ENCODE data around the gene FBXO28. TPM values are rescaled to one million over a fixed set of nuclear protein-coding genes. Genes with fewer than 3 reads are reported as not detected.

The FBXO28 gene
- total and polyA plus RNA-seq, 10 of the 15 experiments (the other 5 are each of a cell fraction or from before 2014, with no cell fraction given), result 4.3 to 23.2 (median 18.4) TPM

DNA sequence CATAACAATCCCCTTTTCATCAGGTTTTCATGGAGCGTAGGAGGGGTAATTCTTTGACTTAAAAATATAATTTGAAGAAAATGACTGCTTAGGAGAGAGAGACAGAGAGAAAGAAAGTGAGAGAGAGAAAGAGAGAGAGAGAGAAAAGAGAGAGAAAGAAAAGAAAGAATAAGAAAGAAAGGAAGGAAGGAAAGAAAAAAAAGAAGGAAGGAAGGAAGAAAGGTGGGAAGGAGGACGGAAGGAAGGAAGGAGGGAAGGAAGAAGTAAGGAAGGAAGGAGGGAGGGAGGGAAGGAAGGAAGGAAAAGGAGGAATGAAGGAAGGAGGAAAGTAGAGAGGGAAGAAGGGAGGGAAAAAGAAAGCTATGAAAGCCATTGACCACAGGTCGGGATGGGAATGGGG lies 58.3 kb downstream of the FBXO28 start:
- no peaks in the 10 kb centered on the region for H3K79me2 ChIP-seq (ENCODE audit: control insufficient read depth, insufficient read depth, low read length)
- ChIA-PET SMC1A (ENCODE audit: uncharacterized antibody, unreplicated experiment) (no interaction called here), POLR2A (interaction anchor here (0.6 to 1.3 kb wide), 4 partner anchors 8 to 1270 kb away, joined by 3 to 6 read pairs (median 4); no protein-coding TSS in a partner anchor), RAD21 (ENCODE audit: unreplicated experiment) (no interaction called here), CTCF (interaction anchor here (0.8 kb wide), 1 partner anchor 155 kb away, joined by 3 read pairs; no protein-coding TSS in a partner anchor)
- peaks cover 13% of the 10 kb centered on the region for H3K4me1 ChIP-seq (ENCODE audit: control insufficient read depth, insufficient read depth, low read length)
- in situ Hi-C loops (cut with MboI), result no loop called here
- no peak overlapping the region for H3K4me3 ChIP-seq
- H3K4me2 ChIP-seq (ENCODE audit: control insufficient read depth, insufficient read depth), result no peak overlapping the region
- H3K9ac ChIP-seq (ENCODE audit: control insufficient read depth, insufficient read depth, low read length), result no peak overlapping the region
- no peak for DNase-seq (ENCODE audit: low read depth, low spot score)
- no peaks in the 10 kb centered on the region for H4K20me1 ChIP-seq (ENCODE audit: control insufficient read depth, insufficient read depth)
- no peaks in the 10 kb centered on the region for H3K27me3 ChIP-seq (replicated peaks in 1 of 2; ENCODE audit: control insufficient read depth in 2 of 2, insufficient read depth in 2 of 2, low read length in 1 of 2)
- H3K27ac ChIP-seq (ENCODE audit: control insufficient read depth, insufficient read depth), result no peak overlapping the region
- 74% methylated on average over 3 of the region's 3 CpGs for WGBS (ENCODE audit: insufficient coverage, insufficient replicate concordance, low lambda C conversion rate, missing lambda C conversion rate)
- ATAC-seq, result no peak
- no peak overlapping the region for H2AFZ ChIP-seq (ENCODE audit: control insufficient read depth, low read depth, low read length)
- FAIRE-seq, result no peak
- H3K36me3 ChIP-seq (ENCODE audit: control insufficient read depth in 2 of 2, insufficient read depth in 2 of 2, low read length in 1 of 2), result no peaks in the 10 kb centered on the region
- H3K9me3 ChIP-seq (replicated peaks; ENCODE audit: control insufficient read depth, insufficient read depth, low read length), result peaks cover 3% of the 10 kb centered on the region; the same call in 2 of the 3 replicates
- no TSS peak for BruUV-seq (replicated peaks)
- intact Hi-C loops (cut with micrococcal nuclease; ENCODE audit: unreplicated experiment), result no loop called here
- TF ChIP-seq, protein P1, sequence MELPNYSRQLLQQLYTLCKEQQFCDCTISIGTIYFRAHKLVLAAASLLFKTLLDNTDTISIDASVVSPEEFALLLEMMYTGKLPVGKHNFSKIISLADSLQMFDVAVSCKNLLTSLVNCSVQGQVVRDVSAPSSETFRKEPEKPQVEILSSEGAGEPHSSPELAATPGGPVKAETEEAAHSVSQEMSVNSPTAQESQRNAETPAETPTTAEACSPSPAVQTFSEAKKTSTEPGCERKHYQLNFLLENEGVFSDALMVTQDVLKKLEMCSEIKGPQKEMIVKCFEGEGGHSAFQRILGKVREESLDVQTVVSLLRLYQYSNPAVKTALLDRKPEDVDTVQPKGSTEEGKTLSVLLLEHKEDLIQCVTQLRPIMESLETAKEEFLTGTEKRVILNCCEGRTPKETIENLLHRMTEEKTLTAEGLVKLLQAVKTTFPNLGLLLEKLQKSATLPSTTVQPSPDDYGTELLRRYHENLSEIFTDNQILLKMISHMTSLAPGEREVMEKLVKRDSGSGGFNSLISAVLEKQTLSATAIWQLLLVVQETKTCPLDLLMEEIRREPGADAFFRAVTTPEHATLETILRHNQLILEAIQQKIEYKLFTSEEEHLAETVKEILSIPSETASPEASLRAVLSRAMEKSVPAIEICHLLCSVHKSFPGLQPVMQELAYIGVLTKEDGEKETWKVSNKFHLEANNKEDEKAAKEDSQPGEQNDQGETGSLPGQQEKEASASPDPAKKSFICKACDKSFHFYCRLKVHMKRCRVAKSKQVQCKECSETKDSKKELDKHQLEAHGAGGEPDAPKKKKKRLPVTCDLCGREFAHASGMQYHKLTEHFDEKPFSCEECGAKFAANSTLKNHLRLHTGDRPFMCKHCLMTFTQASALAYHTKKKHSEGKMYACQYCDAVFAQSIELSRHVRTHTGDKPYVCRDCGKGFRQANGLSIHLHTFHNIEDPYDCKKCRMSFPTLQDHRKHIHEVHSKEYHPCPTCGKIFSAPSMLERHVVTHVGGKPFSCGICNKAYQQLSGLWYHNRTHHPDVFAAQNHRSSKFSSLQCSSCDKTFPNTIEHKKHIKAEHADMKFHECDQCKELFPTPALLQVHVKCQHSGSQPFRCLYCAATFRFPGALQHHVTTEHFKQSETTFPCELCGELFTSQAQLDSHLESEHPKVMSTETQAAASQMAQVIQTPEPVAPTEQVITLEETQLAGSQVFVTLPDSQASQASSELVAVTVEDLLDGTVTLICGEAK (IDR thresholded peaks at IDR 0.05; ENCODE audit: borderline replicate concordance), result no peak
- TF ChIP-seq POLR2AphosphoS2 (IDR thresholded peaks at IDR 0.05; ENCODE audit: low read depth, low read length) (no peak), MEF2B (IDR thresholded peaks at IDR 0.05; ENCODE audit: partially characterized antibody, poor library complexity, severe bottlenecking) (no peak), ESRRA (IDR thresholded peaks at IDR 0.05; ENCODE audit: low read length) (no peak)
- TF ChIP-seq, protein P2, sequence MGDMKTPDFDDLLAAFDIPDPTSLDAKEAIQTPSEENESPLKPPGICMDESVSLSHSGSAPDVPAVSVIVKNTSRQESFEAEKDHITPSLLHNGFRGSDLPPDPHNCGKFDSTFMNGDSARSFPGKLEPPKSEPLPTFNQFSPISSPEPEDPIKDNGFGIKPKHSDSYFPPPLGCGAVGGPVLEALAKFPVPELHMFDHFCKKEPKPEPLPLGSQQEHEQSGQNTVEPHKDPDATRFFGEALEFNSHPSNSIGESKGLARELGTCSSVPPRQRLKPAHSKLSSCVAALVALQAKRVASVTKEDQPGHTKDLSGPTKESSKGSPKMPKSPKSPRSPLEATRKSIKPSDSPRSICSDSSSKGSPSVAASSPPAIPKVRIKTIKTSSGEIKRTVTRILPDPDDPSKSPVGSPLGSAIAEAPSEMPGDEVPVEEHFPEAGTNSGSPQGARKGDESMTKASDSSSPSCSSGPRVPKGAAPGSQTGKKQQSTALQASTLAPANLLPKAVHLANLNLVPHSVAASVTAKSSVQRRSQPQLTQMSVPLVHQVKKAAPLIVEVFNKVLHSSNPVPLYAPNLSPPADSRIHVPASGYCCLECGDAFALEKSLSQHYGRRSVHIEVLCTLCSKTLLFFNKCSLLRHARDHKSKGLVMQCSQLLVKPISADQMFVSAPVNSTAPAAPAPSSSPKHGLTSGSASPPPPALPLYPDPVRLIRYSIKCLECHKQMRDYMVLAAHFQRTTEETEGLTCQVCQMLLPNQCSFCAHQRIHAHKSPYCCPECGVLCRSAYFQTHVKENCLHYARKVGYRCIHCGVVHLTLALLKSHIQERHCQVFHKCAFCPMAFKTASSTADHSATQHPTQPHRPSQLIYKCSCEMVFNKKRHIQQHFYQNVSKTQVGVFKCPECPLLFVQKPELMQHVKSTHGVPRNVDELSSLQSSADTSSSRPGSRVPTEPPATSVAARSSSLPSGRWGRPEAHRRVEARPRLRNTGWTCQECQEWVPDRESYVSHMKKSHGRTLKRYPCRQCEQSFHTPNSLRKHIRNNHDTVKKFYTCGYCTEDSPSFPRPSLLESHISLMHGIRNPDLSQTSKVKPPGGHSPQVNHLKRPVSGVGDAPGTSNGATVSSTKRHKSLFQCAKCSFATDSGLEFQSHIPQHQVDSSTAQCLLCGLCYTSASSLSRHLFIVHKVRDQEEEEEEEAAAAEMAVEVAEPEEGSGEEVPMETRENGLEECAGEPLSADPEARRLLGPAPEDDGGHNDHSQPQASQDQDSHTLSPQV (IDR thresholded peaks at IDR 0.05), result no peak
- TF ChIP-seq, protein P3, sequence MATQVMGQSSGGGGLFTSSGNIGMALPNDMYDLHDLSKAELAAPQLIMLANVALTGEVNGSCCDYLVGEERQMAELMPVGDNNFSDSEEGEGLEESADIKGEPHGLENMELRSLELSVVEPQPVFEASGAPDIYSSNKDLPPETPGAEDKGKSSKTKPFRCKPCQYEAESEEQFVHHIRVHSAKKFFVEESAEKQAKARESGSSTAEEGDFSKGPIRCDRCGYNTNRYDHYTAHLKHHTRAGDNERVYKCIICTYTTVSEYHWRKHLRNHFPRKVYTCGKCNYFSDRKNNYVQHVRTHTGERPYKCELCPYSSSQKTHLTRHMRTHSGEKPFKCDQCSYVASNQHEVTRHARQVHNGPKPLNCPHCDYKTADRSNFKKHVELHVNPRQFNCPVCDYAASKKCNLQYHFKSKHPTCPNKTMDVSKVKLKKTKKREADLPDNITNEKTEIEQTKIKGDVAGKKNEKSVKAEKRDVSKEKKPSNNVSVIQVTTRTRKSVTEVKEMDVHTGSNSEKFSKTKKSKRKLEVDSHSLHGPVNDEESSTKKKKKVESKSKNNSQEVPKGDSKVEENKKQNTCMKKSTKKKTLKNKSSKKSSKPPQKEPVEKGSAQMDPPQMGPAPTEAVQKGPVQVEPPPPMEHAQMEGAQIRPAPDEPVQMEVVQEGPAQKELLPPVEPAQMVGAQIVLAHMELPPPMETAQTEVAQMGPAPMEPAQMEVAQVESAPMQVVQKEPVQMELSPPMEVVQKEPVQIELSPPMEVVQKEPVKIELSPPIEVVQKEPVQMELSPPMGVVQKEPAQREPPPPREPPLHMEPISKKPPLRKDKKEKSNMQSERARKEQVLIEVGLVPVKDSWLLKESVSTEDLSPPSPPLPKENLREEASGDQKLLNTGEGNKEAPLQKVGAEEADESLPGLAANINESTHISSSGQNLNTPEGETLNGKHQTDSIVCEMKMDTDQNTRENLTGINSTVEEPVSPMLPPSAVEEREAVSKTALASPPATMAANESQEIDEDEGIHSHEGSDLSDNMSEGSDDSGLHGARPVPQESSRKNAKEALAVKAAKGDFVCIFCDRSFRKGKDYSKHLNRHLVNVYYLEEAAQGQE (IDR thresholded peaks at IDR 0.05; ENCODE audit: low read depth, low read length), result no peak
- TF ChIP-seq, protein P4, sequence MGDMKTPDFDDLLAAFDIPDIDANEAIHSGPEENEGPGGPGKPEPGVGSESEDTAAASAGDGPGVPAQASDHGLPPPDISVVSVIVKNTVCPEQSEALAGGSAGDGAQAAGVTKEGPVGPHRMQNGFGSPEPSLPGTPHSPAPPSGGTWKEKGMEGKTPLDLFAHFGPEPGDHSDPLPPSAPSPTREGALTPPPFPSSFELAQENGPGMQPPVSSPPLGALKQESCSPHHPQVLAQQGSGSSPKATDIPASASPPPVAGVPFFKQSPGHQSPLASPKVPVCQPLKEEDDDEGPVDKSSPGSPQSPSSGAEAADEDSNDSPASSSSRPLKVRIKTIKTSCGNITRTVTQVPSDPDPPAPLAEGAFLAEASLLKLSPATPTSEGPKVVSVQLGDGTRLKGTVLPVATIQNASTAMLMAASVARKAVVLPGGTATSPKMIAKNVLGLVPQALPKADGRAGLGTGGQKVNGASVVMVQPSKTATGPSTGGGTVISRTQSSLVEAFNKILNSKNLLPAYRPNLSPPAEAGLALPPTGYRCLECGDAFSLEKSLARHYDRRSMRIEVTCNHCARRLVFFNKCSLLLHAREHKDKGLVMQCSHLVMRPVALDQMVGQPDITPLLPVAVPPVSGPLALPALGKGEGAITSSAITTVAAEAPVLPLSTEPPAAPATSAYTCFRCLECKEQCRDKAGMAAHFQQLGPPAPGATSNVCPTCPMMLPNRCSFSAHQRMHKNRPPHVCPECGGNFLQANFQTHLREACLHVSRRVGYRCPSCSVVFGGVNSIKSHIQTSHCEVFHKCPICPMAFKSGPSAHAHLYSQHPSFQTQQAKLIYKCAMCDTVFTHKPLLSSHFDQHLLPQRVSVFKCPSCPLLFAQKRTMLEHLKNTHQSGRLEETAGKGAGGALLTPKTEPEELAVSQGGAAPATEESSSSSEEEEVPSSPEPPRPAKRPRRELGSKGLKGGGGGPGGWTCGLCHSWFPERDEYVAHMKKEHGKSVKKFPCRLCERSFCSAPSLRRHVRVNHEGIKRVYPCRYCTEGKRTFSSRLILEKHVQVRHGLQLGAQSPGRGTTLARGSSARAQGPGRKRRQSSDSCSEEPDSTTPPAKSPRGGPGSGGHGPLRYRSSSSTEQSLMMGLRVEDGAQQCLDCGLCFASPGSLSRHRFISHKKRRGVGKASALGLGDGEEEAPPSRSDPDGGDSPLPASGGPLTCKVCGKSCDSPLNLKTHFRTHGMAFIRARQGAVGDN (IDR thresholded peaks at IDR 0.05), result no peak
